Breast epithelium (tissue), 3 donors: ENCODE measurements around the gene MTREX.

Experiments used
- POLR2A ChIP-seq: fragments of 450-650 bp; IDR thresholded peaks from one replicate; pipeline ENCODE4 v1.6.1; 2016; ENCODE audit warnings: antibody characterized with exemption, mild to moderate bottlenecking, moderate library complexity
- POLR2AphosphoS5 ChIP-seq, 3 donors: sonication (generic); formaldehyde crosslinking; IDR thresholded peaks; one replicate each; pipeline ENCODE4 v1.6.1; 2017; ENCODE audit warnings: antibody characterized with exemption in 3 of 3
- TF ChIP-seq, protein P1 (sequence below), 3 donors: fragments of 450-650 bp; IDR thresholded peaks; one replicate each; pipeline ENCODE4 v1.5.1; 2016 to 2017; ENCODE audit warnings: antibody characterized with exemption in 3 of 3, mild to moderate bottlenecking in 3 of 3, moderate library complexity in 3 of 3

DNA sequence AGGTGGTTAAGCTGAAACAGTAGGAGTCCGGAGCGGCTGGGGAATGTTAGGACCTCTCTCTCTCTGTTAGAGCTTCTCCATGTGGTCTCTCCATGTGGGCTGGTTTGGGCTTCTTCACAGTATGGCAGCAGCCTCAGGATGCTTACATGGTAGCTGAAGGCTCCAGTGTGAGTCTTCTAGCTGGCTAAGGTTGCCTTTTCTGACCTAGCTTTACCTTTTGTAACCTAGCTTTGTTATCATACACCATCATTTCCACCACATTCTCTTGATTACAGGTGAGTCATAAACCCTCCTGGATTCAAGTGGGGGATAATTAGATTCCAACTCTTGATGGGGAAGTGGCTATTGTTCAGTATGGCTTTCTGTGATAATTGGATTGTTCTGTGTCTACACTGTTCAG, 98.5 kb downstream of the MTREX start:
- TF ChIP-seq, protein P1, sequence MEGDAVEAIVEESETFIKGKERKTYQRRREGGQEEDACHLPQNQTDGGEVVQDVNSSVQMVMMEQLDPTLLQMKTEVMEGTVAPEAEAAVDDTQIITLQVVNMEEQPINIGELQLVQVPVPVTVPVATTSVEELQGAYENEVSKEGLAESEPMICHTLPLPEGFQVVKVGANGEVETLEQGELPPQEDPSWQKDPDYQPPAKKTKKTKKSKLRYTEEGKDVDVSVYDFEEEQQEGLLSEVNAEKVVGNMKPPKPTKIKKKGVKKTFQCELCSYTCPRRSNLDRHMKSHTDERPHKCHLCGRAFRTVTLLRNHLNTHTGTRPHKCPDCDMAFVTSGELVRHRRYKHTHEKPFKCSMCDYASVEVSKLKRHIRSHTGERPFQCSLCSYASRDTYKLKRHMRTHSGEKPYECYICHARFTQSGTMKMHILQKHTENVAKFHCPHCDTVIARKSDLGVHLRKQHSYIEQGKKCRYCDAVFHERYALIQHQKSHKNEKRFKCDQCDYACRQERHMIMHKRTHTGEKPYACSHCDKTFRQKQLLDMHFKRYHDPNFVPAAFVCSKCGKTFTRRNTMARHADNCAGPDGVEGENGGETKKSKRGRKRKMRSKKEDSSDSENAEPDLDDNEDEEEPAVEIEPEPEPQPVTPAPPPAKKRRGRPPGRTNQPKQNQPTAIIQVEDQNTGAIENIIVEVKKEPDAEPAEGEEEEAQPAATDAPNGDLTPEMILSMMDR (IDR thresholded peaks at IDR 0.05) = no peak
- no peak for TF ChIP-seq POLR2A
- no peak for TF ChIP-seq POLR2AphosphoS5 (IDR thresholded peaks at IDR 0.05)
